Duodenal mucosa (tissue), 2 donors: ENCODE data around the gene GABBR2.
"Not testable (repeated sequence)": the region's sequence is repeated elsewhere in the genome, so short reads cannot be mapped to it uniquely, and the experiment has no call there.

Source experiments
- H3K27ac ChIP-seq: one replicate; pipeline ENCODE4 v1.7.0; 2013; ENCODE audit warnings: low read depth, low read length
- H3K27me3 ChIP-seq, 2 donors: one replicate each; pipeline ENCODE4 v1.7.0; 2013; ENCODE audit warnings: low read length in 2 of 2, control low read depth in 1 of 2; ENCODE audit not compliant: insufficient read depth in 2 of 2, control insufficient read depth in 1 of 2
- H3K36me3 ChIP-seq, 2 donors: one replicate each; pipeline ENCODE4 v1.7.0; 2013; ENCODE audit warnings: low read length in 2 of 2, control low read depth in 1 of 2; ENCODE audit not compliant: insufficient read depth in 2 of 2, control insufficient read depth in 1 of 2
- H3K4me1 ChIP-seq, 2 donors: one replicate each; pipeline ENCODE4 v1.7.0; 2013; ENCODE audit warnings: low read length in 2 of 2, control low read depth in 1 of 2; ENCODE audit not compliant: insufficient read depth in 2 of 2, control insufficient read depth in 1 of 2
- H3K4me3 ChIP-seq, 2 donors: one replicate each; pipeline ENCODE4 v1.7.0; 2013; ENCODE audit warnings: low read length in 2 of 2, low read depth in 1 of 2
- H3K9ac ChIP-seq, 2 donors: one replicate each; pipeline ENCODE4 v1.7.0; 2013; ENCODE audit warnings: low read length in 2 of 2, low read depth in 1 of 2
- H3K9me3 ChIP-seq, 2 donors: one replicate each; pipeline ENCODE4 v1.7.0; 2013; ENCODE audit warnings: low read length in 2 of 2, control low read depth in 1 of 2; ENCODE audit not compliant: control insufficient read depth in 1 of 2

GABBR2 gene

GRCh38 chr9:98285446-98285845, 423.3 kb downstream of the GABBR2 start:
- Histone ChIP-seq H3K9ac (no peak overlapping the region), H3K4me1 (peaks cover 0 to 9% of the 10 kb centered on the region in 2 donors), H3K36me3 (no peaks in the 10 kb centered on the region), H3K4me3 (no peak overlapping the region), H3K27me3 (peaks cover 0 to 6% of the 10 kb centered on the region in 2 donors), H3K27ac (no peak overlapping the region), H3K9me3 (no peaks in the 10 kb centered on the region)

GRCh38 chr9:98284754-98285153, 424.0 kb downstream of the GABBR2 start:
- no peaks in the 10 kb centered on the region for H3K9me3 ChIP-seq
- H3K27me3 ChIP-seq: peaks cover 0 to 7% of the 10 kb centered on the region in 2 donors
- H3K4me3 ChIP-seq: no peak overlapping the region
- H3K27ac ChIP-seq: no peak overlapping the region
- H3K4me1 ChIP-seq: peaks cover 0 to 9% of the 10 kb centered on the region in 2 donors
- no peaks in the 10 kb centered on the region for H3K36me3 ChIP-seq
- no peak overlapping the region for H3K9ac ChIP-seq

- H3K9ac ChIP-seq, H3K4me1 ChIP-seq, H3K36me3 ChIP-seq, H3K27ac ChIP-seq, H3K4me3 ChIP-seq, H3K27me3 ChIP-seq, H3K9me3 ChIP-seq: not testable (repeated sequence)
Measured at GRCh38 chr9:98283143-98283542, 425.6 kb downstream of the GABBR2 start.

GRCh38 chr9:98281281-98281680, 427.5 kb downstream of the GABBR2 start:
- Histone ChIP-seq H3K4me1 (no peaks in the 10 kb centered on the region), H3K27me3 (peaks cover 5 to 8% of the 10 kb centered on the region in 2 donors), H3K9me3 (no peaks in the 10 kb centered on the region), H3K4me3 (no peak overlapping the region), H3K36me3 (no peaks in the 10 kb centered on the region), H3K9ac (no peak overlapping the region), H3K27ac (no peak overlapping the region)

GRCh38 chr9:98280574-98280973, 428.2 kb downstream of the GABBR2 start:
- no peak overlapping the region for H3K9ac ChIP-seq
- no peaks in the 10 kb centered on the region for H3K9me3 ChIP-seq
- peaks cover 3 to 8% of the 10 kb centered on the region in 2 donors for H3K27me3 ChIP-seq
- H3K27ac ChIP-seq: no peak overlapping the region
- no peak overlapping the region for H3K4me3 ChIP-seq
- H3K4me1 ChIP-seq: no peaks in the 10 kb centered on the region
- H3K36me3 ChIP-seq: no peaks in the 10 kb centered on the region

- H3K27ac ChIP-seq: no peak overlapping the region
- peaks cover 3 to 8% of the 10 kb centered on the region in 2 donors for H3K27me3 ChIP-seq
- H3K4me3 ChIP-seq: no peak overlapping the region
- no peak overlapping the region for H3K9ac ChIP-seq
- no peaks in the 10 kb centered on the region for H3K36me3 ChIP-seq
- H3K4me1 ChIP-seq: no peaks in the 10 kb centered on the region
- no peaks in the 10 kb centered on the region for H3K9me3 ChIP-seq
Measured at GRCh38 chr9:98280162-98280561, 428.6 kb downstream of the GABBR2 start.

- Histone ChIP-seq H3K4me1 (no peaks in the 10 kb centered on the region), H3K36me3 (no peaks in the 10 kb centered on the region), H3K4me3 (no peak overlapping the region), H3K9ac (no peak overlapping the region), H3K27ac (no peak overlapping the region), H3K9me3 (no peaks in the 10 kb centered on the region), H3K27me3 (peaks cover 3 to 8% of the 10 kb centered on the region in 2 donors)
Measured at GRCh38 chr9:98276907-98277469, 431.7 kb downstream of the GABBR2 start.

GRCh38 chr9:98275159-98275558, 433.6 kb downstream of the GABBR2 start:
- Histone ChIP-seq H3K9me3 (no peaks in the 10 kb centered on the region), H3K4me1 (no peaks in the 10 kb centered on the region), H3K4me3 (no peak overlapping the region), H3K27ac (no peak overlapping the region), H3K36me3 (no peaks in the 10 kb centered on the region), H3K27me3 (peaks cover 1 to 8% of the 10 kb centered on the region in 2 donors), H3K9ac (no peak overlapping the region)

- Histone ChIP-seq H3K4me3 (no peak overlapping the region), H3K4me1 (no peaks in the 10 kb centered on the region), H3K27ac (no peak overlapping the region), H3K9ac (no peak overlapping the region), H3K9me3 (no peaks in the 10 kb centered on the region), H3K27me3 (no peaks in the 10 kb centered on the region), H3K36me3 (no peaks in the 10 kb centered on the region)
Measured at GRCh38 chr9:98272083-98272482, 436.7 kb downstream of the GABBR2 start.

GRCh38 chr9:98271479-98271878, 437.3 kb downstream of the GABBR2 start:
- no peaks in the 10 kb centered on the region for H3K27me3 ChIP-seq
- H3K36me3 ChIP-seq: no peaks in the 10 kb centered on the region
- H3K4me1 ChIP-seq: no peaks in the 10 kb centered on the region
- no peak overlapping the region for H3K27ac ChIP-seq
- no peak overlapping the region for H3K9ac ChIP-seq
- H3K4me3 ChIP-seq: no peak overlapping the region
- no peaks in the 10 kb centered on the region for H3K9me3 ChIP-seq

GRCh38 chr9:98270284-98270683, 438.5 kb downstream of the GABBR2 start:
- not testable (repeated sequence) for H3K36me3 ChIP-seq, H3K4me1 ChIP-seq, H3K27ac ChIP-seq, H3K27me3 ChIP-seq, H3K9me3 ChIP-seq, H3K9ac ChIP-seq, H3K4me3 ChIP-seq
